SK-N-SH (cell line): ENCODE results near the gene GAL3ST3.

Source experiments
- CHD2 ChIP-seq: fragments of 150-350 bp; IDR thresholded peaks from 2 replicates; pipeline ENCODE4 v1.6.1; 2018; ENCODE audit warnings: low read length; ENCODE audit not compliant: partially characterized antibody
- CTCF ChIP-seq: fragments of 200-600 bp; sonication (generic); IDR thresholded peaks from 2 replicates; pipeline ENCODE4 v1.6.1; 2017; ENCODE audit warnings: antibody characterized with exemption, mild to moderate bottlenecking, moderate library complexity
- ELF1 ChIP-seq: IDR thresholded peaks from 2 replicates; pipeline ENCODE4 v1.4.0; 2012
- EP300 ChIP-seq, 2 experiments: IDR thresholded peaks; 2 replicates each; pipeline versions ENCODE4 v1.4.0 to v1.6.1; 2012; ENCODE audit warnings: borderline replicate concordance in 1 of 2, low read depth in 1 of 2, low read length in 1 of 2
- FOXJ3 ChIP-seq: sonication (generic); formaldehyde crosslinking; IDR thresholded peaks from 2 replicates; pipeline ENCODE4 v1.5.1; 2020; ENCODE audit warnings: mild to moderate bottlenecking, missing genetic modification reagents
- JUND ChIP-seq: IDR thresholded peaks from 2 replicates; pipeline ENCODE4 v1.4.0; 2012
- MAX ChIP-seq: IDR thresholded peaks from 2 replicates; pipeline ENCODE4 v1.4.0; 2012; ENCODE audit warnings: low read depth
- MEF2A ChIP-seq: IDR thresholded peaks from 2 replicates; pipeline ENCODE4 v1.4.0; 2012; ENCODE audit warnings: low read depth, borderline replicate concordance
- MXI1 ChIP-seq: IDR thresholded peaks from 2 replicates; pipeline ENCODE4 v1.6.1; 2012; ENCODE audit warnings: mild to moderate bottlenecking, low read depth, low read length, improper control_type of control experiment
- POLR2AphosphoS5 ChIP-seq: IDR thresholded peaks from 2 replicates; pipeline ENCODE4 v1.6.1; 2012; ENCODE audit warnings: low read depth, low read length
- REST ChIP-seq: IDR thresholded peaks from 2 replicates; pipeline ENCODE4 v1.6.1; 2012; ENCODE audit warnings: mild to moderate bottlenecking, low read depth, low read length, moderate library complexity
- TAF1 ChIP-seq: IDR thresholded peaks from 2 replicates; pipeline ENCODE4 v1.6.1; 2012; ENCODE audit warnings: low read depth, mild to moderate bottlenecking, low read length, moderate library complexity, borderline replicate concordance
- TCF12 ChIP-seq: IDR thresholded peaks from 2 replicates; pipeline ENCODE4 v1.4.0; 2012

GRCh38 chr11:66039765-66040164 lies 9.2 kb downstream of the GAL3ST3 start:
- TF ChIP-seq EP300 (IDR thresholded peaks at IDR 0.05; ENCODE audit: borderline replicate concordance in 1 of 2, low read depth in 1 of 2, low read length in 1 of 2) (no peak), MEF2A (no peak), FOXJ3 (no peak), CHD2 (no peak), CTCF (no peak), POLR2AphosphoS5 (no peak), MAX (no peak), MXI1 (no peak), TAF1 (no peak), JUND (no peak), REST (no peak), TCF12 (no peak), ELF1 (no peak)
